ENCODE data around the gene TMEM74B. TPM values are rescaled to one million over a fixed set of nuclear protein-coding genes. Genes with fewer than 3 reads are reported as not detected.

TMEM74B gene
- total and polyA plus RNA-seq, 2 of the 8 experiments (the other 6 are each of a cell fraction or from before 2014, with no cell fraction given) = 4.0 to 6.4 TPM

DNA sequence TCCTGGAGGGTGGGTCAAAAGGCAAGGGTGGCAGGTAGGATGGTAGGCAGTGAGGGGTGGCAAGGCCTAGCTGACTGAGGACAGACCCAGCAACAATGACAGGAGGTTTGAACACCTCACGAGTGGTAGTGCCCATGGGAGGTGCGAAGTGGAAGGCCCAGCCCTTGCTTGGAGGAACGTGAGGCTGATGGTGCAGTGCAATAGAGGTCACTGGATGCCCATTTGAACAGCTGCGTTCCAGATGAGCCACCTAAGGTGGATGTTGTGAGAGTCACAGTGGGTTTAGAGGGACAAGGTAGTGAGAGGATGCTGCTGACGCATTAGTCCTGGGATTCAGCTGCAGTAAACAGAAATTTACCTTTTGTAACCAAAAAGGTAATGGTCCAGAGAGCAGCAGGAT is 15.6 kb downstream of the TMEM74B start:
- no peak for FAIRE-seq
- no peak overlapping the region for H2AK5ac ChIP-seq (ENCODE audit: low read depth, low read length)
- no peak overlapping the region for H3K4ac ChIP-seq (replicated peaks; ENCODE audit: insufficient read length, low read depth, low read length)
- WGBS, 2 experiments (ENCODE audit: extremely low coverage in 1 of 2, insufficient coverage in 1 of 2, insufficient read length in 1 of 2, insufficient replicate concordance in 2 of 2, low coverage in 1 of 2, low lambda C conversion rate in 2 of 2, missing lambda C conversion rate in 1 of 2) = 91% methylated on average over 5 of the region's 5 CpGs; no CpG with 5 or more reads in 1 of the 2 experiments
- CTCF ChIA-PET (ENCODE audit: partially characterized antibody) = no interaction called here
- no peak overlapping the region for H2BK120ac ChIP-seq (replicated peaks; ENCODE audit: low read depth, low read length)
- no peak overlapping the region for H3K4me3 ChIP-seq (ENCODE audit: extremely low read depth in 1 of 4, insufficient read depth in 2 of 4, low read depth in 3 of 4, low read length in 4 of 4)
- no peak overlapping the region for H3K27ac ChIP-seq (ENCODE audit: low read depth, low read length)
- POLR2A ChIA-PET (ENCODE audit: partially characterized antibody) = interaction anchor here (0.9 to 1.2 kb wide), 2 partner anchors 49 to 129 kb away, joined by 3 read pairs; no protein-coding TSS in a partner anchor
- H3K14ac ChIP-seq (ENCODE audit: insufficient read length) = no peak overlapping the region
- H3K23me2 ChIP-seq (ENCODE audit: low read depth, low read length) = no peaks in the 10 kb centered on the region
- no peaks in the 10 kb centered on the region for H3K4me1 ChIP-seq (replicated peaks in 1 of 4; ENCODE audit: control insufficient read depth in 3 of 4, insufficient read depth in 4 of 4, low read length in 3 of 4)
- no peak overlapping the region for H3K23ac ChIP-seq (ENCODE audit: insufficient read length)
- H2BK20ac ChIP-seq (ENCODE audit: low read length) = no peak overlapping the region
- no peak overlapping the region for H4K5ac ChIP-seq (ENCODE audit: insufficient read length, low read depth, low read length)
- H3K4me2 ChIP-seq (ENCODE audit: insufficient read depth in 1 of 2, low read depth in 2 of 2, low read length in 2 of 2) = no peak overlapping the region
- H4K8ac ChIP-seq (ENCODE audit: extremely low read depth, insufficient read depth, low read length) = no peak overlapping the region
- no peaks in the 10 kb centered on the region for H3K9me3 ChIP-seq (ENCODE audit: insufficient read depth in 2 of 2, low read depth in 1 of 2, low read length in 1 of 2)
- no peak overlapping the region for H3K9ac ChIP-seq (replicated peaks in 1 of 4; ENCODE audit: extremely low read depth in 1 of 4, low read depth in 3 of 4, low read length in 3 of 4)
- H4K20me1 ChIP-seq (replicated peaks in 1 of 2; ENCODE audit: control insufficient read depth in 1 of 2, insufficient read depth in 2 of 2, low read length in 2 of 2) = peaks cover 4 to 20% of the 10 kb centered on the region in 2 experiments
- H3K18ac ChIP-seq (ENCODE audit: extremely low read depth, low read length) = no peak overlapping the region
- no peak for DNase-seq (ENCODE audit: low read depth in 1 of 2, low spot score in 2 of 2)
- no peak overlapping the region for H2AFZ ChIP-seq (ENCODE audit: low read length)
- no peak overlapping the region for H2BK12ac ChIP-seq (ENCODE audit: low read depth, low read length)
- no peak overlapping the region for H2BK5ac ChIP-seq (ENCODE audit: low read depth, low read length)
- peaks cover 2% of the 10 kb centered on the region for H3K79me1 ChIP-seq (ENCODE audit: low read depth, low read length)
- peaks cover 11 to 40% (median 35%) of the 10 kb centered on the region in 4 experiments; a peak in 7 of 8 replicates for H3K36me3 ChIP-seq (ENCODE audit: control insufficient read depth in 2 of 4, insufficient read depth in 4 of 4, low read length in 3 of 4)
- no peak overlapping the region for H3K56ac ChIP-seq (replicated peaks; ENCODE audit: insufficient read length, low read depth, low read length)
- no peak overlapping the region for H4K91ac ChIP-seq (replicated peaks; ENCODE audit: insufficient read length, low read length)
- H2BK15ac ChIP-seq (ENCODE audit: low read length) = no peak overlapping the region
- H3K27me3 ChIP-seq (replicated peaks in 1 of 4; ENCODE audit: control insufficient read depth in 3 of 4, extremely low read depth in 1 of 4, insufficient read depth in 3 of 4, low read length in 3 of 4) = no peaks in the 10 kb centered on the region
- H3K79me2 ChIP-seq (ENCODE audit: control insufficient read depth in 1 of 2, insufficient read depth in 2 of 2, low read length in 2 of 2) = no peaks in the 10 kb centered on the region
- TF ChIP-seq POLR2AphosphoS5 (IDR thresholded peaks at IDR 0.05; ENCODE audit: low read depth, low read length) (no peak), JUN (IDR thresholded peaks at IDR 0.05; ENCODE audit: low read depth, low read length) (no peak), RXRA (IDR thresholded peaks at IDR 0.05; ENCODE audit: insufficient read depth, low read depth, low read length) (no peak), SIX5 (IDR thresholded peaks at IDR 0.05; ENCODE audit: low read depth, low read length) (no peak), SAP30 (IDR thresholded peaks at IDR 0.05; ENCODE audit: insufficient read depth, insufficient replicate concordance, low read length) (no peak), CREB1 (IDR thresholded peaks at IDR 0.05) (no peak), HDAC6 (IDR thresholded peaks at IDR 0.05; ENCODE audit: low read depth, low read length) (no peak), BRCA1 (IDR thresholded peaks at IDR 0.05; ENCODE audit: low read depth, low read length) (no peak), RNF2 (IDR thresholded peaks at IDR 0.05; ENCODE audit: borderline replicate concordance, low read depth, low read length, missing control alignments, poor library complexity, severe bottlenecking) (no peak), SRF (IDR thresholded peaks at IDR 0.05; ENCODE audit: low read depth, low read length) (no peak), BACH1 (IDR thresholded peaks at IDR 0.05; ENCODE audit: low read length) (no peak), CHD2 (IDR thresholded peaks at IDR 0.05; ENCODE audit: low read length) (no peak), NANOG (IDR thresholded peaks at IDR 0.05; ENCODE audit: insufficient read depth, low read depth, low read length, poor library complexity, severe bottlenecking) (no peak), EGR1 (IDR thresholded peaks at IDR 0.05; ENCODE audit: borderline replicate concordance, low read depth, low read length) (no peak), TCF12 (IDR thresholded peaks at IDR 0.05; ENCODE audit: low read depth, low read length) (no peak), NRF1 (IDR thresholded peaks at IDR 0.05; ENCODE audit: low read depth, low read length) (no peak)
